SK-N-SH (cell line): Measurements from ENCODE around the gene PRKACB.

Experiments used
- CHD2 ChIP-seq: fragments of 150-350 bp; IDR thresholded peaks from 2 replicates; pipeline ENCODE4 v1.6.1; 2018; ENCODE audit warnings: low read length; ENCODE audit not compliant: partially characterized antibody
- CTCF ChIP-seq: fragments of 200-600 bp; sonication (generic); IDR thresholded peaks from 2 replicates; pipeline ENCODE4 v1.6.1; 2017; ENCODE audit warnings: antibody characterized with exemption, mild to moderate bottlenecking, moderate library complexity
- EP300 ChIP-seq, 2 experiments: IDR thresholded peaks; 2 replicates each; pipeline versions ENCODE4 v1.4.0 to v1.6.1; 2012; ENCODE audit warnings: borderline replicate concordance in 1 of 2, low read depth in 1 of 2, low read length in 1 of 2
- EZH2phosphoT487 ChIP-seq: fragments of 200-600 bp; sonication (generic); IDR thresholded peaks from 2 replicates; pipeline ENCODE4 v1.6.1; 2017; ENCODE audit warnings: low read depth, mixed run types, mild to moderate bottlenecking, antibody characterized with exemption, moderate library complexity, borderline replicate concordance
- FOSL2 ChIP-seq: IDR thresholded peaks from 2 replicates; pipeline ENCODE4 v1.4.0; 2012; ENCODE audit warnings: low read depth, mild to moderate bottlenecking, moderate library complexity, borderline replicate concordance
- FOXM1 ChIP-seq: IDR thresholded peaks from 2 replicates; pipeline ENCODE4 v1.4.0; 2012; ENCODE audit warnings: low read depth, mild to moderate bottlenecking
- MXI1 ChIP-seq: IDR thresholded peaks from 2 replicates; pipeline ENCODE4 v1.6.1; 2012; ENCODE audit warnings: mild to moderate bottlenecking, low read depth, low read length, improper control_type of control experiment
- POLR2AphosphoS5 ChIP-seq: IDR thresholded peaks from 2 replicates; pipeline ENCODE4 v1.6.1; 2012; ENCODE audit warnings: low read depth, low read length
- REST ChIP-seq: IDR thresholded peaks from 2 replicates; pipeline ENCODE4 v1.6.1; 2012; ENCODE audit warnings: mild to moderate bottlenecking, low read depth, low read length, moderate library complexity
- RXRA ChIP-seq: IDR thresholded peaks from 2 replicates; pipeline ENCODE4 v1.4.0; 2012; ENCODE audit warnings: low read depth, mild to moderate bottlenecking, borderline replicate concordance
- SMC3 ChIP-seq: IDR thresholded peaks from 2 replicates; pipeline ENCODE4 v1.6.1; 2012; ENCODE audit warnings: low read depth, low read length, improper control_type of control experiment
- TAF1 ChIP-seq: IDR thresholded peaks from 2 replicates; pipeline ENCODE4 v1.6.1; 2012; ENCODE audit warnings: low read depth, mild to moderate bottlenecking, low read length, moderate library complexity, borderline replicate concordance
- USF2 ChIP-seq: fragments of 150-350 bp; IDR thresholded peaks from 2 replicates; pipeline ENCODE4 v1.6.1; 2017; ENCODE audit warnings: antibody characterized with exemption, low read length, low read depth, borderline replicate concordance
- YY1 ChIP-seq: IDR thresholded peaks from 2 replicates; pipeline ENCODE4 v1.4.0; 2012; ENCODE audit warnings: low read depth, mild to moderate bottlenecking

DNA sequence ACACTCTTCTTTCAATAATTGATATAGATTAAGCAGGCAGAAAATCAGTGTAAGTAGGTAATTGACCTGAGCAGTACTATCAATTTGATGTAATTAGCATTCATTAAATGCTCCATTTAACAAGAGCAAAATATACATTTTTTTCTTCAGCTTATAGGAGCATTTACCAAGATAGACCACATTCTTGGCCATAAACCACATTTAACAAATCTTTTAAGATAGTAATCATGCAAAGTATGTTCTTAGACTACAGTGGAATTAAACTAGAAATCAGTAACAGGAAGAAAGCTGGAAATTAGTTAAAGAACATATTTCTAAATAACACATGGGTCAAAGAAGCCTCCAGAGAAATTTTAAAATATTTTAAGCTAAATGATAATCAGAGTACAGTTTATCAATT is 8.7 kb upstream of the PRKACB start:
- no peak for TF ChIP-seq RXRA
- TF ChIP-seq USF2 = no peak
- no peak for TF ChIP-seq MXI1
- no peak for TF ChIP-seq TAF1
- no peak for TF ChIP-seq CTCF
- TF ChIP-seq EP300 (IDR thresholded peaks at IDR 0.05; ENCODE audit: borderline replicate concordance in 1 of 2, low read depth in 1 of 2, low read length in 1 of 2) = no peak
- TF ChIP-seq YY1 = no peak
- TF ChIP-seq FOXM1 = no peak
- no peak for TF ChIP-seq CHD2
- TF ChIP-seq EZH2phosphoT487 = no peak
- no peak for TF ChIP-seq REST
- TF ChIP-seq POLR2AphosphoS5 = no peak
- no peak for TF ChIP-seq SMC3
- no peak for TF ChIP-seq FOSL2
